Upper lobe of left lung (tissue), 6 donors: ENCODE measurements around the gene ARHGEF39. TPM values are rescaled to one million over a fixed set of nuclear protein-coding genes. Genes with fewer than 3 reads are reported as not detected.

ENCODE experiments used
- ATAC-seq, 2 donors: fragments of 200-7000 bp; cut with Tn5 transposase; one replicate each; pipeline ENCODE4 v1.9.1; 2022; ENCODE audit warnings: mild to moderate bottlenecking in 2 of 2, moderate library complexity in 2 of 2; ENCODE audit not compliant: low FRiP score in 2 of 2
- DNase-seq, 2 donors: peaks; one replicate each; pipeline ENCODE4 v3.0.0-alpha.2; 2019 to 2020
- H3K27ac ChIP-seq, 4 donors: fragments of 200-600 bp; sonication (generic); one replicate each; pipeline ENCODE4 v1.5.1; 2016 to 2019
- H3K27me3 ChIP-seq, 4 donors: fragments of 200-600 bp; sonication (generic); one replicate each; pipeline ENCODE4 v1.5.1; 2017 to 2019
- H3K36me3 ChIP-seq, 4 donors: fragments of 200-600 bp; sonication (generic); one replicate each; pipeline ENCODE4 v1.5.1; 2016 to 2019
- H3K4me1 ChIP-seq, 4 donors: fragments of 200-600 bp; sonication (generic); one replicate each; pipeline ENCODE4 v1.5.1; 2018 to 2019
- H3K4me3 ChIP-seq, 4 donors: fragments of 200-600 bp; sonication (generic); one replicate each; pipeline ENCODE4 v1.5.1; 2017 to 2019; ENCODE audit warnings: mild to moderate bottlenecking in 2 of 4, moderate library complexity in 1 of 4
- H3K9me3 ChIP-seq, 4 donors: fragments of 200-600 bp; sonication (generic); one replicate each; pipeline ENCODE4 v1.5.1; 2018 to 2019
- CTCF ChIP-seq, 6 experiments: fragments of 450-650 bp in 4 of 6; fragments of 200-600 bp in 2 of 6; sonication (generic) in 2 of 6; IDR thresholded peaks; one replicate each; pipeline ENCODE4 v1.5.1; 2016 to 2019; ENCODE audit warnings: antibody characterized with exemption in 6 of 6
- EP300 ChIP-seq, 4 donors: sonication (generic); formaldehyde crosslinking; IDR thresholded peaks; one replicate each; pipeline ENCODE4 v1.5.1; 2017; ENCODE audit warnings: antibody characterized with exemption in 4 of 4, control low read depth in 2 of 4
- POLR2A ChIP-seq, 4 donors: fragments of 450-650 bp; IDR thresholded peaks; one replicate each; pipeline ENCODE4 v1.5.1; 2016 to 2017; ENCODE audit warnings: antibody characterized with exemption in 4 of 4, mild to moderate bottlenecking in 2 of 4
- POLR2AphosphoS5 ChIP-seq, 2 donors: sonication (generic); formaldehyde crosslinking; IDR thresholded peaks; one replicate each; pipeline ENCODE4 v1.5.1; 2017; ENCODE audit warnings: antibody characterized with exemption in 2 of 2
- WGBS, 2 donors: methylation state at CpG; one replicate each; pipeline ENCODE4 v1.1.5; 2017 to 2018; 5-methylcytosine and 5-hydroxymethylcytosine counted together
- total RNA-seq, 6 donors: library from RNA; depleted of rRNA in 4 of 6; stranded (reverse); fragments of >200 nt in 4 of 6; gene quantifications; one replicate each; pipeline versions ENCODE4 v1.1.0 to v1.2.1, GENCODE V29; 2016 to 2021
- donor health status: DM: no; HTN: no; CAD: no; lungs with moderate emphysema.
- donor health status: DM: no; HTN: yes; CAD: no; lungs with severe emphysema.

The ARHGEF39 gene
- total RNA-seq, 6 donors from 2014 or later: 0.30 to 1.1 (median 0.37) TPM; not detected in 1

GRCh38 chr9:35656348-35656747 lies 8.6 kb downstream of the ARHGEF39 start:
- ATAC-seq (no peak), DNase-seq (no peak)
- H3K27me3 ChIP-seq: no peaks in the 10 kb centered on the region
- H3K9me3 ChIP-seq: no peaks in the 10 kb centered on the region
- H3K4me3 ChIP-seq: no peak overlapping the region
- peaks cover 0 to 16% (median 12%) of the 10 kb centered on the region in 4 donors for H3K36me3 ChIP-seq
- TF ChIP-seq POLR2AphosphoS5 (IDR thresholded peaks at IDR 0.05): no peak
- TF ChIP-seq CTCF (IDR thresholded peaks at IDR 0.05): no peak
- TF ChIP-seq POLR2A (IDR thresholded peaks at IDR 0.05): no peak
- TF ChIP-seq EP300 (IDR thresholded peaks at IDR 0.05): no peak
- peak overlapping the region in 3 of 4 donors; percentile 97 to 98 (median 97) for H3K27ac ChIP-seq
- H3K4me1 ChIP-seq: peaks cover 22 to 50% (median 30%) of the 10 kb centered on the region in 4 donors
- WGBS, 2 donors: 75% methylated on average over 17 of the region's 17 CpGs

GRCh38 chr9:35653611-35654010 lies 11.4 kb downstream of the ARHGEF39 start:
- 88 to 92% methylated on average over 2 of the region's 2 CpGs for WGBS, 2 donors

GRCh38 chr9:35652829-35653209 lies 12.2 kb downstream of the ARHGEF39 start:
- Histone ChIP-seq H3K9me3 (no peaks in the 10 kb centered on the region), H3K27ac (peak overlapping the region; percentile 68 to 82 (median 72)), H3K4me1 (peaks cover 6 to 38% (median 16%) of the 10 kb centered on the region in 4 donors), H3K27me3 (no peaks in the 10 kb centered on the region), H3K36me3 (no peaks in the 10 kb centered on the region), H3K4me3 (no peak overlapping the region)
- 69 to 74% methylated on average over 8 of the region's 8 CpGs for WGBS, 2 donors
- ATAC-seq (no peak), DNase-seq (peak in 1 of 2 donors; percentile 57)
- TF ChIP-seq EP300 (IDR thresholded peaks at IDR 0.05) (no peak), POLR2AphosphoS5 (IDR thresholded peaks at IDR 0.05) (peak in 1 of 2 donors; percentile 8), POLR2A (IDR thresholded peaks at IDR 0.05) (no peak)

More at GRCh38 chr9:35653611-35654010, 11.4 kb downstream of the ARHGEF39 start:
- Histone ChIP-seq H3K36me3 (no peaks in the 10 kb centered on the region), H3K9me3 (no peaks in the 10 kb centered on the region), H3K4me3 (no peak overlapping the region), H3K27me3 (no peaks in the 10 kb centered on the region), H3K4me1 (peaks cover 6 to 35% (median 16%) of the 10 kb centered on the region in 4 donors), H3K27ac (peak overlapping the region; percentile 68 to 82 (median 72))
- no peak for TF ChIP-seq POLR2A (IDR thresholded peaks at IDR 0.05)
- TF ChIP-seq POLR2AphosphoS5 (IDR thresholded peaks at IDR 0.05): no peak
- TF ChIP-seq CTCF (IDR thresholded peaks at IDR 0.05): no peak
- no peak for TF ChIP-seq EP300 (IDR thresholded peaks at IDR 0.05)
- ATAC-seq (no peak), DNase-seq (no peak)

- peak overlapping the region; percentile 65 to 82 (median 72) for H3K27ac ChIP-seq
- no peaks in the 10 kb centered on the region for H3K9me3 ChIP-seq
- 80 to 81% methylated on average over 7 of the region's 7 CpGs for WGBS, 2 donors
- peaks cover 9 to 38% (median 18%) of the 10 kb centered on the region in 4 donors for H3K4me1 ChIP-seq
- H3K27me3 ChIP-seq: no peaks in the 10 kb centered on the region
- TF ChIP-seq EP300 (IDR thresholded peaks at IDR 0.05) (peak in 1 of 4 donors; percentile 61), POLR2A (IDR thresholded peaks at IDR 0.05) (no peak), POLR2AphosphoS5 (IDR thresholded peaks at IDR 0.05) (peak in 1 of 2 donors; percentile 59), CTCF (IDR thresholded peaks at IDR 0.05) (no peak)
- DNase-seq (no peak), ATAC-seq (peak in 1 of 2 donors; percentile 22)
- H3K36me3 ChIP-seq: no peaks in the 10 kb centered on the region
- H3K4me3 ChIP-seq: no peak overlapping the region
Measured at GRCh38 chr9:35651956-35652828, 12.8 kb downstream of the ARHGEF39 start.

- peak in 1 of 2 donors; percentile 50 for DNase-seq
- peak within 1 kb of the TSS in 2 of 4 donors; percentile 66 to 71 for H3K27ac ChIP-seq
- H3K36me3 ChIP-seq: no peaks in the 10 kb centered on the region
- H3K4me3 ChIP-seq: peak within 1 kb of the TSS in 3 of 4 donors; percentile 13 to 38 (median 25)
- no peak for ATAC-seq
- H3K4me1 ChIP-seq: peaks cover 14 to 43% (median 23%) of the 10 kb centered on the region in 4 donors
- no peaks in the 10 kb centered on the region for H3K9me3 ChIP-seq
- H3K27me3 ChIP-seq: no peaks in the 10 kb centered on the region
- WGBS, 2 donors: 73 to 79% methylated on average over 13 to 22 of the region's 22 CpGs
- no peak for TF ChIP-seq CTCF (IDR thresholded peaks at IDR 0.05)
- no peak for TF ChIP-seq POLR2A (IDR thresholded peaks at IDR 0.05)
- TF ChIP-seq EP300 (IDR thresholded peaks at IDR 0.05): no peak
Measured at GRCh38 chr9:35650341-35651158, 14.4 kb downstream of the ARHGEF39 start, which contains the start of gene SIT1. SIT1 (minus strand) TSS chr9:35650931; CDS start chr9:35650853, 78 bp downstream.
